ENCODE measurements around the gene DSC3.

The DSC3 gene

GRCh38 chr18:30967701-30968100, 74.8 kb downstream of the DSC3 start:
- H3K27ac Mint-ChIP-seq, result no peak overlapping the region
- no peak overlapping the region for H3K4me3 Mint-ChIP-seq
- no peaks in the 10 kb centered on the region for H3K4me1 Mint-ChIP-seq
- H3K36me3 Mint-ChIP-seq, result no peaks in the 10 kb centered on the region
- no peak for ATAC-seq
- no peaks in the 10 kb centered on the region for H3K9me3 Mint-ChIP-seq
- no peaks in the 10 kb centered on the region for H3K27me3 Mint-ChIP-seq

GRCh38 chr18:30965237-30965636, 77.3 kb downstream of the DSC3 start:
- no peak for ATAC-seq
- Mint-ChIP-seq H3K27me3 (no peaks in the 10 kb centered on the region), H3K27ac (no peak overlapping the region)

DNA sequence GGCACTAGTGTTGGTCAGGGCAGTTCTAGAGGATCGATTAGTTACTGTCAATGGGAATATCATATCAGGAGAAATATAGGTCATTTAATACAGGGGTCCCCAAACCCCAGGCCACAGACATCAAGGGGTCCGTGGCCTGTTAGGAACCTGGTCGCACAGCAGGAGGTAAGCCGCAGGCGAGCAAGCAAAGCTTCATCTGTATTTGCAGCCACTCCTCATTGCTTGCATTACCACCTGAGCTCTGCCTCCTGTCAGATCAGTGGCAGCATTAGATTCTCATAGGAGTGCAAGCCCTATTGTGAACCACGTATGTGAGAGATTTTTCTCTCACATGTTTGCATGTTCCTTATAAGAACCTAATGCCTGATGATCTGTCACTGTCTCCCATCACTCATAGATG, 81.9 kb downstream of the DSC3 start:
- no peak for ATAC-seq
- Mint-ChIP-seq H3K4me3 (no peak overlapping the region), H3K36me3 (no peaks in the 10 kb centered on the region), H3K27ac (no peak overlapping the region), H3K27me3 (no peaks in the 10 kb centered on the region), H3K4me1 (no peaks in the 10 kb centered on the region), H3K9me3 (no peaks in the 10 kb centered on the region)

More at GRCh38 chr18:30965237-30965636, 77.3 kb downstream of the DSC3 start:
- no peak overlapping the region for H3K4me3 Mint-ChIP-seq
- no peaks in the 10 kb centered on the region for H3K9me3 Mint-ChIP-seq
- no peaks in the 10 kb centered on the region for H3K4me1 Mint-ChIP-seq
- H3K36me3 Mint-ChIP-seq, result no peaks in the 10 kb centered on the region

- no peak overlapping the region for H3K4me3 Mint-ChIP-seq
- H3K27me3 Mint-ChIP-seq, result no peaks in the 10 kb centered on the region
- H3K27ac Mint-ChIP-seq, result no peak overlapping the region
- H3K36me3 Mint-ChIP-seq, result no peaks in the 10 kb centered on the region
- ATAC-seq, result no peak
- H3K4me1 Mint-ChIP-seq, result no peaks in the 10 kb centered on the region
- no peaks in the 10 kb centered on the region for H3K9me3 Mint-ChIP-seq
Observed at GRCh38 chr18:30957066-30957465, 85.5 kb downstream of the DSC3 start.

DNA sequence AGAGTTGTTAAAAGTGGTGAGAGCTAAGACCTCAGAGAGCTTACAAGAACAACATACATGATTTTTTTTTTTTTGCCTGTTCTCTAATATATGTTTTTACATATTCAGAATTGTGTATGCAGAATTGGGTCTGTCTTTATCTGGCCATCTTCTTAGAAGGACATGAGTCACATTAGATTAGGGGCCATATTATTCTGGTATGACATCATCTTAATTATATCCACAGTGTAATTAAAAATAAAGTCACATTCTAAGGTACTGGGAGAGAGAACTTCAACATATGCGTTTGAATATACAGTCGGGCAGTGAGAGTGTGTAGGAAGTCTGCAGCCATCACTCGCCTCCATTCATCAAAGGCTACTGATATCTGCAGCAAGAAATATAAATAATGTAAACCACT, 88.3 kb downstream of the DSC3 start:
- H3K9me3 Mint-ChIP-seq, result no peaks in the 10 kb centered on the region
- no peak overlapping the region for H3K27ac Mint-ChIP-seq
- no peak overlapping the region for H3K4me3 Mint-ChIP-seq
- ATAC-seq, result no peak
- no peaks in the 10 kb centered on the region for H3K4me1 Mint-ChIP-seq
- no peaks in the 10 kb centered on the region for H3K27me3 Mint-ChIP-seq
- H3K36me3 Mint-ChIP-seq, result no peaks in the 10 kb centered on the region

GRCh38 chr18:30945761-30946160, 96.8 kb downstream of the DSC3 start:
- Mint-ChIP-seq H3K4me3 (no peak overlapping the region), H3K9me3 (peaks cover 11% of the 10 kb centered on the region), H3K4me1 (no peaks in the 10 kb centered on the region), H3K27me3 (no peaks in the 10 kb centered on the region), H3K36me3 (no peaks in the 10 kb centered on the region), H3K27ac (no peak overlapping the region)
- ATAC-seq, result no peak

- Mint-ChIP-seq H3K27me3 (no peaks in the 10 kb centered on the region), H3K9me3 (peaks cover 15% of the 10 kb centered on the region), H3K36me3 (no peaks in the 10 kb centered on the region), H3K4me1 (no peaks in the 10 kb centered on the region), H3K4me3 (no peak overlapping the region), H3K27ac (no peak overlapping the region)
- no peak for ATAC-seq
Observed at GRCh38 chr18:30944773-30945417, 97.6 kb downstream of the DSC3 start.

- H3K4me3 Mint-ChIP-seq, result no peak overlapping the region
- no peaks in the 10 kb centered on the region for H3K4me1 Mint-ChIP-seq
- no peak for ATAC-seq
- H3K27ac Mint-ChIP-seq, result no peak overlapping the region
- H3K27me3 Mint-ChIP-seq, result no peaks in the 10 kb centered on the region
- H3K36me3 Mint-ChIP-seq, result no peaks in the 10 kb centered on the region
- H3K9me3 Mint-ChIP-seq, result peaks cover 12% of the 10 kb centered on the region
Observed at GRCh38 chr18:30940952-30941539, 101.5 kb downstream of the DSC3 start.
